Measurements from ENCODE around the gene ATP6V1G2.
A peak's percentile ranks its signal among the peaks of the same experiment; 100 is the strongest.
"Not testable (repeated sequence)": the region's sequence is repeated elsewhere in the genome, so short reads cannot be mapped to it uniquely, and the experiment has no call there.

Gene ATP6V1G2

DNA sequence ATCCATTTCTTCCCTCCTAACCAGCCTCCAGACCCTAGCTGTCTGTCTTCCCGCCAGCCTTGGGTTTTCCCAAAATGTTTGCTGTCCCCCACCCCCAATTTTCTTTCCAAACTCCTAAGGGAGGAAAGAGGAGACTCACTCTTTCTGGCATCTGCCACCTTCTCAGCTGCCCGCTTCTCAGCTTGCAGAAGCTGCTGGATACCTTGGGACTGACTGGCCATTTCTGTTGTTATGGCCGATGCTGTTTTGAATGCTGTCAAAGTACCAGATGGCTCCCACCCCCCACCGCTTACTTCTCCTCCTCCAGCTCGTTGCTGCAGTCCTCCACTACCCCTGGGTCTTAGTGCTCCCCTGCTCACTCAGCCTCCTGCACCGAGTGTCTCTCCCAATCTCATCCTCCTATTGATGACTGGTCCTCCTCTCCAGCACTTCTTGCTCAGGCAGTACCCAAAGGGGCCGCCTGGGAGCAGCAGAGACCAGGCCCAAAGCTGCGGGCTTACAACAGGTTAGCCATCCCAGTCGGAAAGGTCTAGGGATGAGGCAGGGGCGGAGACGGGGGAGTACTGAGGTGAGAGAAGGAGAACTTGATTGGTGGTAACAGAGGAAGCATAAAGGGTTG, at the start of gene ATP6V1G2:
ATP6V1G2 (minus strand) TSS at position 270 of the 619 bp plus-strand sequence; CDS start at position 221, 49 bp downstream.
- peak; percentile 84 to 94 (median 91) for DNase-seq (ENCODE audit: low read depth in 2 of 3, low spot score in 1 of 3)

DNA sequence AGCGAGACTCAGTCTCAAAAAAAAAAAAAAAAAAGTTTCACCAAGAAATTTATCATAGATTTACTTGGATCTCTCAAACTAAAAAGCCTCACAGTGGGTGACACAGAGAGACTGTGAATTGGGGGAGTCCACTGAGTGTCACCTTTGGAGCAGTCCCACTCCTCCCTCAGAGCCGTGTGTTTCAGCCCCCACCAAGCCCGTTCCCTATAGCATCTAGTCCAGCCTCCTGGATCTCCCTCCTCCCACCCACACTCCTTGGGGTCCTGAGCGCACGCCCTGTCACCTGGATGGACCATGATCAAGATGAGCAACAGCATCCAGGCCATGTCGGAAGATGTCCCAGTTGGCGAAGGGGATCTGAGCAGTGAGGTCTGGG, 46.0 kb upstream of the ATP6V1G2 start:
- no peak for DNase-seq (ENCODE audit: low read depth in 2 of 3, low spot score in 1 of 3)

DNA sequence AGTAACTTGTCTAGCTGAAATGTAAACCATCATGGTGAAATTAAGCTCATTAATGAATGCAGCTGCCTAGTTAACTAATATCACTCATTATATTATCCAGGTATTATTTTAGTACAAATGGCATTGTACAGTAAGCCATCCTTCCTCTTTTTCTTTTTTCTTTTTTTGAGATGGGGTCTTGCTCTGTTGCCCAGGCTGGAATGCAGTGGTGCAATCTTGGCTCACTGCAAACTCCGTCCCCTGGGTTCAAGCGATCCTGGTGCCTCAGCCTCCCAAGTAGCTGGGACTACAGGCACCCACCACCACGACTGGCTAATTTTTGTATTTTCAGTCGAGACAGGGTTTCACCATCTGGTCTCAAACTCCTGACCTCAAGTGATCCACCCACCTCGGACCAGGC, 44.3 kb upstream of the ATP6V1G2 start:
- DNase-seq (ENCODE audit: low read depth in 2 of 3, low spot score in 1 of 3) = not testable (repeated sequence)

DNA sequence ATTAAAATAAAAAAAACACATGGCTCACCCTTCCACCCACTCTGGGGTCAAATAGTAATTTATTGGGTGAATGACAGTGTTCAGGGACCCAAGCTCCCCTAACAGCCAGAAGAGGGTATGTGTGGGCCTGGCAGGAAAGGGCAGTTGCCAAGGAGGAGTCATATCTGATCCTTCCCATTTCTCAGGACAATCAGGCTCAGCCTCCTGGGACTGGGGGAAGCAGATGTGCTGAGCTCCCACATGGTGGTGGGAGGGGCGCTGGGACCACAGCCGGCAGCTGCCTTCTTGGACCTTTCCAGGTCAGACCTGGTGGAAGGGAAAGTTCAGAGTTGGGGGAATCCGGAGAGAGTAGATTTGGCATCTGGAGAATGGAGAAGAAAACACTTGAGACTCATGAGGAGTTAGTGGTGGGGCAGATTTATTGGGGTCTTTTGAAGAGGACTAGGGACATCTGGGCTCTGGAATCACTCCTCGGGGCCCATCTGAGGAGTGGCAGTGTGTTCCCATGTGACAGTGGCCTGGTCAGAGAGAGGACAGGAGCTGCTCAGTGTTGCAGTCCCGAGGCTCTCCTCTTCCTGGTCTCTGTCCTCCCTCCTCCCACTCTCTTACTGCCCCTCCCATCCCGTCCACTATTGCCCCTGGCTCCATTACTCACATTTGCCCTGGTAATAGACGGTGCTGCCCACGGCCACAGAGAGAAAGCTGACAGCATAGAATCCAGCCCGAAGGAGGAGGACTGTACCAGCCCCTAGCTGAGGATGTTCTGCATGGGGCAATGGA, 42.7 kb upstream of the ATP6V1G2 start:
- DNase-seq (ENCODE audit: low read depth in 2 of 3, low spot score in 1 of 3) = no peak

DNA sequence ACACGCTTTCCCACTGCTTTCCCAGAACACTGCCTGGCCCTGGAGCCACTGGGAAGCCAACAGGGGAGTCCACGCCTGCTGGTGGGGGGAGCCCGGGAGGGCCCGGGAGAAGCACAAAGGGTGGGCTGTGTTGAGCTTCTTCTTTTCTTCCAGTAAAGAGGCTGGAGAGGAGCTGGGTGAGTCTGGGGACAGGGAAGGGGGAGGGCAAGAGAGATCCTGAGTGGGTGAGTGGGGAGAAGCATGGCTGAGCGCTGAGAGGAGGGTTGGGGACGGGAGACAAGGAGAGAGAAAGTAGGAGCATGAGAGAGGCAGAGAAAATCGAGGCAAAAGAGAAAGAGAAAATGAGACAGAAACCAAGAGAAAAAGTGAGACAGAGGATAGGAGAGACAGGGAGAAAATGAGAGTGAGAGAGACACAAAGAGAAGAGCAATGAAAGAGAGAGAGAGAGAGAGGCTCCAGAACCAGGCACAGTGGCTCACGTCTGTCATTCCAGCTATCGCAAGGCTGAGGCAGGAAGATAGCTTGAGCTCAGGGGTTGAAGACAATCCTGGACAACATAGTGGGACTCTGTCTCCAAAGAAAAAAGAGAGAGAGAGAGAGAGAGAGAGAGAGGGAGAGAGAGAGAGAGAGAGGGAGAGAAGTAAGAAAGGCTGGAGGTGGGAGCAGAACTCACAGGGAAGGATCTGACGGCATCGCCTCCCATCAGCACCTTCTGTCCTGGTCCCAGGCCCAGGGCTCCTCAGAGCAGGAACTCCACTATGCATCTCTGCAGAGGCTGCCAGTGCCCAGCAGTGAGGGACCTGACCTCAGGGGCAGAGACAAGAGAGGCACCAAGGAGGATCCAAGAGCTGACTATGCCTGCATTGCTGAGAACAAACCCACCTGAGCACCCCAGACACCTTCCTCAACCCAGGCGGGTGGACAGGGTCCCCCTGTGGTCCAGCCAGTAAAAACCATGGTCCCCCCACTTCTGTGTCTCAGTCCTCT, 41.7 kb upstream of the ATP6V1G2 start:
- DNase-seq (ENCODE audit: low read depth in 2 of 3, low spot score in 1 of 3) = no peak

DNA sequence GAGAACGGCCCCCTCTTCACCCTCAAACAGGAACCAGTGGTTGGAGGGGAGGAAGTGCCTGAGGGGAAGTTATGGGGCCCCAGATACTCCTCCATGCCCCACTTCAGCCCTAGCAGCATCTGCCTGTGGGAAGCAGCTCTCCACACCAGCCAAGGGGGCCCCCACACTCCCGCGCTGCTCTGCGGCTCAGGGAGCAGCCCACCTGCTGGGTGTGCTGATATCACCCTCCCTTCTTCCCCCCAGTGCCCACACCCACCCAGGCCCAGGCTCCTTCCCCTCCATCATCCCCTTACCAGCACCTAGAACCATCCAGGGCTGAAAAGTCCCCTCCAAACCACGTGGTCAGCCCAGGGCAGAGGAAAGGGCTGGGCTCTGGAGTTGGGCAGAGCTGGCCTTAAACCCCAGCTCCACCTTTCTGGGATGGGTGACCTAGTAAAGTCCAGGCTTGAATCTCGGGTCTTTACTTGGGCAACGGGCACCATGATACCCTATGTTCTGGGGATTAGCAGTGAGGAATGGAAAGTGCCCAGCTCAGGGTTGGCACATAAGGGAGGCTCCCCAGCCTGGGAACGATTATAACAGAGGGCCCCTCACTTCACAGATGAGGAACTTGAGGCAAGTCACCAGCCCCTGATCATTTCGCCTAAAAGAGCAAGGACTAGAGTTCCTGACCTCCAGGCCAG, 40.3 kb upstream of the ATP6V1G2 start:
- DNase-seq (ENCODE audit: low read depth in 2 of 3, low spot score in 1 of 3) = no peak

DNA sequence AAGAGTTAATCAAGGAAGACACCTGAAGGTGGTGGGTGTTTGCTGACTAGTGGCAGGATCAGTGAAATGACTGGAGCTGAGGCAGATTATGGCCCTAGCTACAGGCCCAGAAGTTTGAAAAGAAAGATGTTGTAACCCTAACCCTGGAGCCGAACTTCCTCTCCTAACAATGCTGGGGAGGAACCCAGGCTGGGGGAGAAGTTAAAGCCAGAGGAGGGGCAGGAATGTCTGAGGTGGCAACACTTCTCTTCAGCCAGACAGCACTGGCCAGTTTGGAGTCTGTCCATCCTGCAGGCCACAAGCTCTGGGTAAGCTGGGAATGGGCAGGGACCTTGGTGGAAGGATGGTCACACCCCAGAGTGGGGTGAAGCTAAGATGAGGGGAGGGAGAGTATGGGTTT, 39.6 kb upstream of the ATP6V1G2 start, which contains the start of gene LST1:
LST1 (plus strand) TSS at position 270 of the 400 bp plus-strand sequence. CDS start 1,023 bp downstream, outside the sequence.
- DNase-seq (ENCODE audit: low read depth in 2 of 3, low spot score in 1 of 3) = no peak

DNA sequence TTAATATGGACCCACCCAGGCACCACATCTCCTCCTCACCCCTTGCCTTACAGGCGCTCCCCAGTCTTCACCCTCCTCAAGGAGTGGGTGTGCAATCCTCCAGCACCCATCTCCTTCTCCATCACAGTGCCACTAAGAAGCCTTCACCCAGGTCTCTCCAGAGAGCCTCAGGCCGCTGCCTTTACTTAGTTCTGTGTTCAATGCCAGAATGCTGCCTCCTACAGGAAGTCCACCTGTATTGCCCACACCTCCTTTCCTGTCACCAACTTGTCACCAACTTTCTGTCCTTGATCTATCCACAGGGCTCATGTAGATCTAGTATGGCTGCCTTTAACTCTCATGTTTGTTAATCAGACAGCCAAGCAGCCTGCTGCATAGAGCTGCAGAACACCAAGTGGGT, 39.1 kb upstream of the ATP6V1G2 start:
- DNase-seq (ENCODE audit: low read depth in 2 of 3, low spot score in 1 of 3) = no peak

DNA sequence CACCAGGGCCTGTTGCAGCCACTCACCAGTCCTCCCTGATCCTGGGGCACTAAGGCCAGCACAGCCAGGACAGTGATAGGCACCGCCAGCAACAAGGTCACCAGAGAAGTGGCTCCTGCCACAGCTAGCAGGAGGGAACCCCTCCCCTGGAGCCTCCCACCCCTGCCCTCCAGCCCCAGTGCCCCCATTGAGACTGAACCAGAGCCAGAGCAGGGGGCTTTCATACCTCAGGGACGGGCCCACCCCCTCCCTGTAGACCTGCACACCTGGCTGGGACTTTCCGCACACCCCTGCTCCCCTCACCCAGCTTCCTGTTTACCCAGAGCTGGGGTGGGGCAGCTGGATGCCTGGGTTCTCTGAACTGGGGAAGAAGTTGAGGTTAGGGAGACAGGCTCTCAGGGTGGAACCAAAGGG, 35.8 kb upstream of the ATP6V1G2 start, which contains the start of gene LTB:
LTB (minus strand) TSS at position 195 of the 414 bp plus-strand sequence; CDS start at position 188, 7 bp downstream.
- DNase-seq (ENCODE audit: low read depth in 2 of 3, low spot score in 1 of 3) = no peak

DNA sequence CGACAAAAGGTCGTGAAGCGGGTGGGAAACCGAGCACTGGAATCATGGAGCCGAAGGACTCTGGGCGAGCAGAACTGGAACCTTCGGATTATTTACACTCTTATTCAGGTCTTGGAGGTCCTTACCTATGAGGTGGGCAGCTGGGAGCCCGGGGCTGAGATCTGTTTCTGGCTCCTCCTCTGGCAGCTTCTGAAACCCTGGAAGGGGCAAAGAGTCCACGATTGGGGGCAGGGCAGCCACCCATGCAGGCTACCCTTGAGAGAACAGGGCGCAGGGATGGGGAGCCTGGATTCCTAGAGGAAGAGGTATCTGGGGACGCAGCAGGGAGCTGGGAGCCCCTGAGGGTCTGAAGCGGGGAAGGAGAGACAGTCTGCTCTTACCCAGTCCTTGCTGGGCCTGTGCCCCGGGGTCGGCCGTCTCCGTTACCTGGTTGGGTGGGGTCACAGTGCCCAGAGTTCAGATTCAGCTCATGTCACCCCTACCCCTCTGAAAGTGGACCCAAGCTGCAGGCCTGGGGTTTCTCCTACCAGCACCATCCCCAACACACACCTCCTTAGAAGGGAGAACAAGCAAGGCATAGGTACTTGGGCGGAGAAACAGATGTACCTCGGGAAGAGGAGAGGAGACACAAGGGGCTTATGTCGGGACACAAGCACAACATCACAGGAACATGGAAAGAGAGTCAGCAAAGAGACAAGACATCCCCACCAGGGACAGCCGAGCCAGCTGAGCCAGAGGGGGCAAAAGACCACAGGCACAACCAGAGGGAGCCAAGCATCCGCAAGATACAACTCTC, 35.2 kb upstream of the ATP6V1G2 start:
- DNase-seq (ENCODE audit: low read depth in 2 of 3, low spot score in 1 of 3) = no peak

DNA sequence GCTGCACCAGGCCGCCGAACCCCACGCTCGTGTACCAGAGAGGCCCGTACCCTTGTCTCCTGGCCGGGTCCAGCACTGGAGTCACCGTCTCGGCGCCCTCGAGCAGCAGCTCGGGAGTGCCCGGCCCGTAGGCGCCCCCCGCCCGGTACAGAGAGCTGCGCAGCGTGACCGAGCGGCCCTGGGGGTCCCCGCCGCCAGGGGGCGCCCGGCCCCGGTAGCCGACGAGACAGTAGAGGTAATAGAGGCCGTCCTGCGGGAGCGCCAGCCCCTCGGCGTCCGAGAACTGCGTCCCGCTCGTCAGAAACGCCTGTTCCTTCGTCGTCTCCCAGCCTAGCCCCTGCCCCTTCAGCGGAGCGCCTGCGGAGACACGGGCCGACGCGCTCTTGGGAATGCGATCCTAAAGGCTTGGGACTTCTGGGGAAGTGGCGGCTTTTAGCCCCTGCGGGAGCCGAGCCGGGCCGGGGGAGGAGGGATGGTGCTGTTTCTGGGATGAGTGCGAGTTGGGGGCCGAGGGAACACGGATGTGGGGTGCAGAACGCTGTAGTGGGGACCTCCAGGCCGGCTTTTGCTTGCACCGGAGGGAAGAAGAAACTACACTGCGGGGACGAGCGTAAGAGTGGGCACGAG, 34.5 kb upstream of the ATP6V1G2 start:
- peak; percentile 78 to 88 (median 83) for DNase-seq (ENCODE audit: low read depth in 2 of 3, low spot score in 1 of 3)

DNA sequence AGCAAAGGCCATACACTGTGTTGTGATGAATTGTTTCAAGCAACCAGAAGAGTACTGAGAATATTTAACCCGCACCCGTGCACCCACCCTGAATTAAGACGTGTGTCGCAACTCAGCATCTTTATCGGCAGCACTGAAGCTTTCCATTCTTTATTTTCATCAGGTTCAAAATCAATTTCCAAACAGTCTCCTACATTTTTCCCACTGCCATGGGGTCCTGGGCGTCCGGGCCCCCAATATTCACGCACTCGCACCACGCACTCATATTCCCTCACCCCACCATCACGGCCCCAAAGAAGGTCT, 34.0 kb upstream of the ATP6V1G2 start:
- DNase-seq (ENCODE audit: low read depth in 2 of 3, low spot score in 1 of 3) = no peak

DNA sequence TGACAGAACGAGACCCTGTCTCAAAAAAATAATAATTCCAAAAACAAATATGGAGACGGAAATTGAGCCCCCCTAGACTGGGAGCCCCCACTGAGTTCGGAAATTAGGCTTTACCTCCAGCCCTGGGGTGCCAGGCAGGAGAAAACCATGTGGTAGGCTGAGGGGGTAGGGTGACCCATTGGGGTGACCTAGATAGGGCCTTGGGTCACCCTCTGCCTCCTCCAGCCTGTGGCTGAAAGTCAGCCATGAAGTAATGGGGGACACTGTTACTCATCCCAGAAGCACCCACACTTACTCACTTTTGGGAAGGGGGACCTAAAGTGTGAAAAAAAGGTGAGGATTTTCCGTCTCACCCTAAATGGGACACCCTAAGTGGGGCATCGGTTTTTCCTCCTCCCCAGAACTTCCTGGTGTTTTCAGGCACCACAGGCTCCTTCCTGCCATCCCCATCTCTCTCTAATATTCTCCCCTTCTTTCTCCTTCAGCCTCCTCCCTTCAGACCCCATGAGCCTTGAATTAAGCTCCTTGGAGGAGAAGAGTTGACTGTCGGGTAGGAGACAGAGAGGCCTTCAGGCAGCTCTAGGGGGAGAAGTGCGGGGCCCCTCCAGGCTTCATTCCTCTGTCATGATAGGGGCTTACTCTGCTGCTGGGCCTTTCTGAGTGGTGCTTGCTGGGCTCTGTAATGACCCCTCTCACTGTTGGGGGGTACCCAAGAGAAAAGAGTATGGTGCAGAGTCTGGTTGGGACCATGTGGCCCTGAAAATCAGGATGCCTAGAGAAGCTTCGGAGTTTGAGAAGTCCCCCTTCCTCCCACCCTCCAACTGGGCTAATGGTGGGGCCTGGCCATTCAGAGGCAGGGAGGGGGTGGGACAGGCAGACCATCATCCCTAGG, 33.4 kb upstream of the ATP6V1G2 start:
- DNase-seq (ENCODE audit: low read depth in 2 of 3, low spot score in 1 of 3) = no peak

DNA sequence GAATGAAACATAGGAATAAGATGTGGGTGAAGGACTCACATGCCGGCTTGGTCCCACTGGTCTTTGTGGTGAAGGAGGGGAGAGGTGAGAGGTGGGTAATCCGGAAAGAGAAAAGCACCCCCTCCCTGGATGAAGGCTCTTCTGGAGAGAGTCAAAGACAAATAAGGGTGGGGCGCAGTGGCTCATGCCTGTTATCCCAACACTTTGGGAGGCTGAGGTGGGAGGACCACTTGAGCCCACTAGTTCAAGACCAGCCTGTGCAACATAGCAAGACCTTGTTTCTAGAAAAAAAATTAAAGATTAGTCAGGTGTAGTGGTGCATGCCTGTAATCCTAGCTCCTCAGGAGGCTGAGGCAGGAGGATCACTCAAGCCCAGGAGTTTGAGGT, 32.7 kb upstream of the ATP6V1G2 start:
- no peak for DNase-seq (ENCODE audit: low read depth in 2 of 3, low spot score in 1 of 3)

DNA sequence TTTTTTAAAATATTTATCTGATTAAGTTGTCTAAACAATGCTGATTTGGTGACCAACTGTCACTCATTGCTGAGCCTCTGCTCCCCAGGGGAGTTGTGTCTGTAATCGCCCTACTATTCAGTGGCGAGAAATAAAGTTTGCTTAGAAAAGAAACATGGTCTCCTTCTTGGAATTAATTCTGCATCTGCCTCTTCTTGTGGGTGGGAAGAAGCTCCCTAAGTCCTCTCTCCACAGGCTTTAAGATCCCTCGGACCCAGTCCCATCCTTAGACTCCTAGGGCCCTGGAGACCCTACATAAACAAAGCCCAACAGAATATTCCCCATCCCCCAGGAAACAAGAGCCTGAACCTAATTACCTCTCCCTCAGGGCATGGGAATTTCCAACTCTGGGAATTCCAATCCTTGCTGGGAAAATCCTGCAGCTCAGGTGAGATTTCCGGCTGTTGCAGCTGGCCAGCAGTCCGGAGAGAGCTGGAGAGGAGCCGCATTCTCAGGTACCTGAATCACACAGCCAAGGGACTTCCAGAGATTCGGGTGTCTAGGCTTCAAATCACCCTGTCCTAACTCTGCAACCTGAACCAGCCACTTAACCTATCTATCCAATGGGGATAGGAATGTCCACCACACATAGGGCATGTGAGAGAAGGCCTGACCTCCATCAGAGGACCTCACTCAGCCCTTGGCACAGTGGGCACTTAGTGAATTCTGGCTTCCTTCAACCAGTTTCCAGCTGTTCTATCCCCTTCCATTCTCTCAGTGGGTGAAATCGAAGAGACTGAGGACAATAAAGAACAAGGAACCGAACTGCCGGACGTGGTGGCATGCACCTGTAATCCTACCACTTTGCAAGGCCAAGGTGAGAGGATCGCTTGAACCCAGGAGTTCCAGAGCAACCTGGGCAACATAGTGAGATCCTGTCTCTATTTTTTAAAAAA, 32.0 kb upstream of the ATP6V1G2 start:
- DNase-seq (ENCODE audit: low read depth in 2 of 3, low spot score in 1 of 3) = no peak

DNA sequence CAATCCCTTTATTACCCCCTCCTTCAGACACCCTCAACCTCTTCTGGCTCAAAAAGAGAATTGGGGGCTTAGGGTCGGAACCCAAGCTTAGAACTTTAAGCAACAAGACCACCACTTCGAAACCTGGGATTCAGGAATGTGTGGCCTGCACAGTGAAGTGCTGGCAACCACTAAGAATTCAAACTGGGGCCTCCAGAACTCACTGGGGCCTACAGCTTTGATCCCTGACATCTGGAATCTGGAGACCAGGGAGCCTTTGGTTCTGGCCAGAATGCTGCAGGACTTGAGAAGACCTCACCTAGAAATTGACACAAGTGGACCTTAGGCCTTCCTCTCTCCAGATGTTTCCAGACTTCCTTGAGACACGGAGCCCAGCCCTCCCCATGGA, 31.2 kb upstream of the ATP6V1G2 start:
- DNase-seq (ENCODE audit: low read depth in 2 of 3, low spot score in 1 of 3) = no peak

DNA sequence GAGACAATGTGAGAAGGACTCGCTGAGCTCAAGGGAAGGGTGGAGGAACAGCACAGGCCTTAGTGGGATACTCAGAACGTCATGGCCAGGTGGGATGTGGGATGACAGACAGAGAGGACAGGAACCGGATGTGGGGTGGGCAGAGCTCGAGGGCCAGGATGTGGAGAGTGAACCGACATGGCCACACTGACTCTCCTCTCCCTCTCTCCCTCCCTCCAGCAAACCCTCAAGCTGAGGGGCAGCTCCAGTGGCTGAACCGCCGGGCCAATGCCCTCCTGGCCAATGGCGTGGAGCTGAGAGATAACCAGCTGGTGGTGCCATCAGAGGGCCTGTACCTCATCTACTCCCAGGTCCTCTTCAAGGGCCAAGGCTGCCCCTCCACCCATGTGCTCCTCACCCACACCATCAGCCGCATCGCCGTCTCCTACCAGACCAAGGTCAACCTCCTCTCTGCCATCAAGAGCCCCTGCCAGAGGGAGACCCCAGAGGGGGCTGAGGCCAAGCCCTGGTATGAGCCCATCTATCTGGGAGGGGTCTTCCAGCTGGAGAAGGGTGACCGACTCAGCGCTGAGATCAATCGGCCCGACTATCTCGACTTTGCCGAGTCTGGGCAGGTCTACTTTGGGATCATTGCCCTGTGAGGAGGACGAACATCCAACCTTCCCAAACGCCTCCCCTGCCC, 30.6 kb upstream of the ATP6V1G2 start:
- DNase-seq (ENCODE audit: low read depth in 2 of 3, low spot score in 1 of 3) = no peak
